ENCODE results near the gene TAF3. TPM values are rescaled to one million over a fixed set of nuclear protein-coding genes. Genes with fewer than 3 reads are reported as not detected.

Gene TAF3
- polyA plus RNA-seq, 1 donor (not counting 4 experiments of a cell fraction or from before 2014, with no cell fraction given): 2.0 TPM

DNA sequence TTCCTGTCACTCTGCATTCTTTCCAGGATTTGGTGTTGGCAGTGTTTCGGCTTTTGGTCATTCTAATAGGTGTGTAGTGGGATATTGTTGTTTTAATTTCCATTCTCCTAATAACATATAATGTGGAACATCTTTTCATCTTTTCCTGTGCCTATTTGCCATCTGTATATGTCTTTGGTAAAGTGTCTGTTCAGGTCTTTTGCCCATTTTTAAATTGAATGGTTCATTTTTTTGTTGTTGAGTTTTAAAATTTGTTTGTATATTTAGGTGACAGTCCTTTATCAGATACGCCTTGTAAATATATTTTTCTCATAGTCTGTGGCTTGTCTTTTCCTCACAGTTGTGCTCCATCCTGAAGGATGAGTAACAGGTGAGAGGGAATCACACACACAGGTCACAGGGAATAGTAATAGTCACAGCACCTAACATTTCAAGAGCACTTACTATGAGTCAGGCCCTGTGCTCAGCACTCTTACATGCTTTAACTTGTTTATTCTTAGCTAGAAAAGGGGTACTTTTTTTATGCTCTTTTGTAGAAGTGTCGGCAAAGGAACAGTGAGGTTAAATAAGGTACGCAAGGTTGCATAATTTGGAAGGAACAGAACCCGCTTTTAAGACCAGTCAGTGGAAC, 119.1 kb downstream of the TAF3 start:
- Histone ChIP-seq H2AFZ (ENCODE audit: control insufficient read depth, low read length) (no peak overlapping the region), H3K4me2 (ENCODE audit: control insufficient read depth, extremely low read depth, insufficient read depth, low read depth, low read length) (peak overlapping the region; percentile 68), H3K9me3 (ENCODE audit: control insufficient read depth, low read depth, low read length) (no peaks in the 10 kb centered on the region), H3K4me1 (ENCODE audit: control insufficient read depth, extremely low read depth, insufficient read depth, low read length) (peaks cover 15% of the 10 kb centered on the region), H3K27ac (ENCODE audit: control insufficient read depth, insufficient read depth, low read length) (peak overlapping the region; percentile 33), H3K9me1 (ENCODE audit: control insufficient read depth, extremely low read depth, insufficient read depth, low read length) (no peaks in the 10 kb centered on the region), H3K9ac (ENCODE audit: control insufficient read depth, extremely low read depth, insufficient read depth, low read length) (no peak overlapping the region), H3K79me2 (ENCODE audit: control insufficient read depth, insufficient read depth, low read length) (peaks cover 3% of the 10 kb centered on the region), H4K20me1 (ENCODE audit: control insufficient read depth, extremely low read depth, insufficient read depth, low read length) (no peaks in the 10 kb centered on the region), H3K4me3 (ENCODE audit: control insufficient read depth in 2 of 3, extremely low read depth in 1 of 3, insufficient read depth in 2 of 3, low read depth in 1 of 3, low read length in 3 of 3) (peak overlapping the region in 1 of 3 experiments; percentile 41), H3K36me3 (ENCODE audit: control insufficient read depth in 2 of 2, extremely low read depth in 1 of 2, insufficient read depth in 2 of 2, low read length in 2 of 2) (no peaks in the 10 kb centered on the region), H3K27me3 (ENCODE audit: control insufficient read depth, extremely low read depth, insufficient read depth, low read length) (no peaks in the 10 kb centered on the region)
- DNase-seq (ENCODE audit: low read depth, low spot score) (peak; percentile 66), FAIRE-seq (peak; percentile 90)
- dilution Hi-C loops (cut with MboI; ENCODE audit: extremely low pct_ligation_motif_present, low sequenced_read_pairs): no loop called here
- TF ChIP-seq, protein P1, sequence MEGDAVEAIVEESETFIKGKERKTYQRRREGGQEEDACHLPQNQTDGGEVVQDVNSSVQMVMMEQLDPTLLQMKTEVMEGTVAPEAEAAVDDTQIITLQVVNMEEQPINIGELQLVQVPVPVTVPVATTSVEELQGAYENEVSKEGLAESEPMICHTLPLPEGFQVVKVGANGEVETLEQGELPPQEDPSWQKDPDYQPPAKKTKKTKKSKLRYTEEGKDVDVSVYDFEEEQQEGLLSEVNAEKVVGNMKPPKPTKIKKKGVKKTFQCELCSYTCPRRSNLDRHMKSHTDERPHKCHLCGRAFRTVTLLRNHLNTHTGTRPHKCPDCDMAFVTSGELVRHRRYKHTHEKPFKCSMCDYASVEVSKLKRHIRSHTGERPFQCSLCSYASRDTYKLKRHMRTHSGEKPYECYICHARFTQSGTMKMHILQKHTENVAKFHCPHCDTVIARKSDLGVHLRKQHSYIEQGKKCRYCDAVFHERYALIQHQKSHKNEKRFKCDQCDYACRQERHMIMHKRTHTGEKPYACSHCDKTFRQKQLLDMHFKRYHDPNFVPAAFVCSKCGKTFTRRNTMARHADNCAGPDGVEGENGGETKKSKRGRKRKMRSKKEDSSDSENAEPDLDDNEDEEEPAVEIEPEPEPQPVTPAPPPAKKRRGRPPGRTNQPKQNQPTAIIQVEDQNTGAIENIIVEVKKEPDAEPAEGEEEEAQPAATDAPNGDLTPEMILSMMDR (optimal IDR thresholded peaks at IDR 0.05 in 1 of 3, IDR thresholded peaks at IDR 0.05 in 1 of 3, conservative IDR thresholded peaks at IDR 0.05 in 1 of 3; ENCODE audit: extremely low read depth in 1 of 3, insufficient read depth in 2 of 3, low read length in 3 of 3): no peak
- no peak for TF ChIP-seq EZH2 (IDR thresholded peaks at IDR 0.05; ENCODE audit: low read length)

DNA sequence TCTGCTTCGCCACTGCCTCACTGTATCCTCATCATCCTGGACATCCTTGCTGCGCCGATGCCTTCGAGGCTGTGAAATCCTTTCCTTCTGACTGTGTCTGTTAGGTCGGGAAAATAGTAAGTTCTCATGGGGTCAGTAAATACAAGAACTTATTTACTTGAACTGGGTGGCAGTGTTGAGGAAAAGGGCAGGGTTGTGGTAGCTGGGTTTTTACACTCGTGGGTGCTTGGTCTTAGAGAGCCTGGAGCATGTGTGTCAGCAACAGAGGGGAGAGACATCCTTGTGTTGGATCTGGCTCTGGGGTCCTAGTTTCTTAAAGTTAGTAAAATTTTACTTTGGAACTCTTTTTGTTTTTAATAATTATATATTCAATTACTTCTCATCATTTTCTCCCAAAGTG, 123.3 kb downstream of the TAF3 start:
- TF ChIP-seq, protein P1 (optimal IDR thresholded peaks at IDR 0.05 in 1 of 3, IDR thresholded peaks at IDR 0.05 in 1 of 3, conservative IDR thresholded peaks at IDR 0.05 in 1 of 3; ENCODE audit: extremely low read depth in 1 of 3, insufficient read depth in 2 of 3, low read length in 3 of 3): no peak
- no peak for TF ChIP-seq EZH2 (IDR thresholded peaks at IDR 0.05; ENCODE audit: low read length)
- H3K9me1 ChIP-seq (ENCODE audit: control insufficient read depth, extremely low read depth, insufficient read depth, low read length): peaks cover 2% of the 10 kb centered on the region
- no peak overlapping the region for H3K9ac ChIP-seq (ENCODE audit: control insufficient read depth, extremely low read depth, insufficient read depth, low read length)
- FAIRE-seq (no peak), DNase-seq (ENCODE audit: low read depth, low spot score) (no peak)
- H3K27ac ChIP-seq (ENCODE audit: control insufficient read depth, insufficient read depth, low read length): no peak overlapping the region
- H3K27me3 ChIP-seq (ENCODE audit: control insufficient read depth, extremely low read depth, insufficient read depth, low read length): no peaks in the 10 kb centered on the region
- no peak overlapping the region for H3K4me3 ChIP-seq (ENCODE audit: control insufficient read depth in 2 of 3, extremely low read depth in 1 of 3, insufficient read depth in 2 of 3, low read depth in 1 of 3, low read length in 3 of 3)
- H3K36me3 ChIP-seq (ENCODE audit: control insufficient read depth in 2 of 2, extremely low read depth in 1 of 2, insufficient read depth in 2 of 2, low read length in 2 of 2): no peaks in the 10 kb centered on the region
- H3K9me3 ChIP-seq (ENCODE audit: control insufficient read depth, low read depth, low read length): no peaks in the 10 kb centered on the region
- H3K79me2 ChIP-seq (ENCODE audit: control insufficient read depth, insufficient read depth, low read length): peaks cover 4% of the 10 kb centered on the region
- peaks cover 39% of the 10 kb centered on the region for H3K4me1 ChIP-seq (ENCODE audit: control insufficient read depth, extremely low read depth, insufficient read depth, low read length)
- H2AFZ ChIP-seq (ENCODE audit: control insufficient read depth, low read length): no peak overlapping the region
- dilution Hi-C loops (cut with MboI; ENCODE audit: extremely low pct_ligation_motif_present, low sequenced_read_pairs): no loop called here
- no peak overlapping the region for H3K4me2 ChIP-seq (ENCODE audit: control insufficient read depth, extremely low read depth, insufficient read depth, low read depth, low read length)
- no peaks in the 10 kb centered on the region for H4K20me1 ChIP-seq (ENCODE audit: control insufficient read depth, extremely low read depth, insufficient read depth, low read length)

Measured in keratinocyte (primary cell).